GM10248 (cell line): Measurements from ENCODE around the gene DLK1.

ENCODE experiments used
- CTCF ChIA-PET: fragments of 300-600 bp; sonication (Branson Sonifier 250); formaldehyde crosslinking; extraction: SDS; loops from one replicate; lab custom pipeline; 2021; ENCODE audit warnings: antibody characterized with exemption; lab: Yijun Ruan, JAX
- POLR2A ChIA-PET: fragments of 350-650 bp; sonication (Branson Sonifier 250); formaldehyde crosslinking; extraction: SDS; loops from one replicate; lab custom pipeline; 2020; ENCODE audit warnings: antibody characterized with exemption; lab: Yijun Ruan, JAX
- DNase-seq: peaks from one replicate; pipeline ENCODE4 v3.0.0; 2012; ENCODE audit errors: extremely low spot score
- CTCF ChIP-seq: IDR thresholded peaks from 2 replicates; pipeline ENCODE4 v1.5.1; 2012; ENCODE audit warnings: mild to moderate bottlenecking, low read depth; ENCODE audit errors: extremely low read depth, missing control alignments, control extremely low read depth

The DLK1 gene

GRCh38 chr14:100692256-100692655 is 34.4 kb upstream of the DLK1 start:
- no peak for TF ChIP-seq CTCF
- no peak for DNase-seq
- POLR2A ChIA-PET = no interaction called here
- CTCF ChIA-PET = no interaction called here

- ChIA-PET CTCF (no interaction called here), POLR2A (no interaction called here)
- DNase-seq = no peak
- TF ChIP-seq CTCF = no peak
Observed at GRCh38 chr14:100692859-100693558, 33.7 kb upstream of the DLK1 start.

- no peak for DNase-seq
- TF ChIP-seq CTCF = no peak
- ChIA-PET POLR2A (no interaction called here), CTCF (no interaction called here)
Observed at GRCh38 chr14:100693877-100694578, 32.7 kb upstream of the DLK1 start.

GRCh38 chr14:100694579-100695422 is 31.9 kb upstream of the DLK1 start:
- no peak for TF ChIP-seq CTCF
- ChIA-PET POLR2A (no interaction called here), CTCF (no interaction called here)
- no peak for DNase-seq

- CTCF ChIA-PET = no interaction called here
- DNase-seq = no peak
- POLR2A ChIA-PET = no interaction called here
- no peak for TF ChIP-seq CTCF
Observed at GRCh38 chr14:100695423-100695738, 31.3 kb upstream of the DLK1 start.

- ChIA-PET CTCF (no interaction called here), POLR2A (no interaction called here)
- DNase-seq = no peak
- no peak for TF ChIP-seq CTCF
Observed at GRCh38 chr14:100696008-100696407, 30.7 kb upstream of the DLK1 start.
